ENCODE data around the gene NVL.
"Not testable (repeated sequence)": the region's sequence is repeated elsewhere in the genome, so short reads cannot be mapped to it uniquely, and the experiment has no call there.

Gene NVL

DNA sequence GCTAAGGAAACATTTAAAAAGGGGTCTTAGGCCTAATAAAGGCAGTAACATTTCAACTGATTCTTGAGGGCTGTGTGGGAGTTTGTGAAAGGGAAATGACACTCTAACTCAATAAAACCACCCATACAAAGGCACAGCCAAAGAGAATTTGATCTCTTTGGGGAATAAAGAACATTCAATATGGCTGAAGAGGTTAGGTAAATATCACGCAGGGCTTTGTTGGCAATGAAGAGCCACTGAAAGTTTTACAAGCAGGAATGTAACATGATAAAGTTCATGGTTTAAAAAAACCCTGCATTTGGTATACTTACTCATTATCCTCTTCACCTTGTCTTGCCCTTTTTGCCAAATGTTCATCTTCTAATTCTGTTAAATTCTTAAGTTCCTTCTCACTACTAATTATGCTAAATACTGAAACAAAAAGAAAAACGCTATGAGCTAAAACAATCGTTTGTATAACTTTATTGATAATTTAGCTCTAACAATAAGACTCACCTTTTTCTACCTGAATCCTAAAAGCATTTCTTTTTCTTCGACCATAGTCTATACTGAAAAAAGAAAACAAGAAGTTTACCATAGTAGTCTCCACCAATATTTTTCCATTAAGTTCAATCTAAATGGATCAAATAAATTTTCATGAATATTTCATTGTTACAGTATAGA, 12.5 kb downstream of the NVL start:
- TF ChIP-seq CTCF (IDR thresholded peaks at IDR 0.05) = no peak
- intact Hi-C loops (cut with DNase I; ENCODE audit: low total_unique reads) = no loop called here
- H3K36me3 ChIP-seq = peaks cover 18 to 57% (median 24%) of the 10 kb centered on the region in 3 donors
- H3K9me3 ChIP-seq = no peaks in the 10 kb centered on the region
- no peak overlapping the region for H3K27ac ChIP-seq
- H3K27me3 ChIP-seq = no peaks in the 10 kb centered on the region
- no peak for DNase-seq
- H3K4me3 ChIP-seq = no peak overlapping the region
- no peaks in the 10 kb centered on the region for H3K4me1 ChIP-seq

DNA sequence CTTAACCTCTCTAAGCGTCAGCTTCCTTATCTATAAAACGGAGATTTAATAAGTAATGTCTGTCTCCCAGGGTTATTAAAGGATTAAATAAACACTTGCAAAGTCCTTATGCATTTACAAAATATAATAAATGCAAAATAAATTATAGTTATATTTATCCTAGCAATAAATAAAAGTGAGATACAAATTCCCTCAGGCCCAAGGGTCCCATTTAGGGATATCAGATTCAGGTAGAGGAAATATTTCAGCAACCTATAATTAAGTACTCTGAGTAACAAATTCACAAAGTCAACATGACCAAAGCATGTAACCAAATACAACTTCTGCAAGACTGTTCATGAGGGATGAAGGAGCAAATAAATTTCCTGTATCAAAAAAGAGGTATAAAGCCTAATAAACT, 17.9 kb downstream of the NVL start:
- Histone ChIP-seq H3K4me1 (no peaks in the 10 kb centered on the region), H3K27ac (no peak overlapping the region), H3K9me3 (no peaks in the 10 kb centered on the region), H3K36me3 (peaks cover 41 to 92% (median 65%) of the 10 kb centered on the region in 3 donors), H3K4me3 (no peak overlapping the region), H3K27me3 (no peaks in the 10 kb centered on the region)
- no peak for TF ChIP-seq CTCF (IDR thresholded peaks at IDR 0.05)
- intact Hi-C loops (cut with DNase I; ENCODE audit: low total_unique reads) = no loop called here
- DNase-seq = no peak

GRCh38 chr1:224311503-224311902, 18.5 kb downstream of the NVL start:
- DNase-seq; H3K4me3 ChIP-seq; H3K4me1 ChIP-seq; H3K27me3 ChIP-seq; H3K27ac ChIP-seq; H3K9me3 ChIP-seq; intact Hi-C loops (cut with DNase I; ENCODE audit: low total_unique reads): not testable (repeated sequence)
- peaks cover 36 to 93% (median 68%) of the 10 kb centered on the region in 3 donors for H3K36me3 ChIP-seq

GRCh38 chr1:224308064-224308463, 21.9 kb downstream of the NVL start:
- no peak overlapping the region for H3K4me3 ChIP-seq
- H3K27ac ChIP-seq = no peak overlapping the region
- H3K4me1 ChIP-seq = no peaks in the 10 kb centered on the region
- no peaks in the 10 kb centered on the region for H3K9me3 ChIP-seq
- no peaks in the 10 kb centered on the region for H3K27me3 ChIP-seq
- TF ChIP-seq CTCF (IDR thresholded peaks at IDR 0.05) = no peak
- intact Hi-C loops (cut with DNase I; ENCODE audit: low total_unique reads) = no loop called here
- peaks cover 48 to 96% (median 81%) of the 10 kb centered on the region in 3 donors for H3K36me3 ChIP-seq
- DNase-seq = no peak

- intact Hi-C loops (cut with DNase I; ENCODE audit: low total_unique reads) = no loop called here
- Histone ChIP-seq H3K36me3 (peaks cover 51 to 96% (median 92%) of the 10 kb centered on the region in 3 donors), H3K4me1 (no peaks in the 10 kb centered on the region), H3K4me3 (no peak overlapping the region), H3K9me3 (no peaks in the 10 kb centered on the region), H3K27me3 (no peaks in the 10 kb centered on the region), H3K27ac (no peak overlapping the region)
- no peak for TF ChIP-seq CTCF (IDR thresholded peaks at IDR 0.05)
- no peak for DNase-seq
These were observed 25.2 kb downstream of the NVL start for GRCh38 chr1:224304767-224305166.

GRCh38 chr1:224302947-224303346, 27.0 kb downstream of the NVL start:
- H3K4me3 ChIP-seq = no peak overlapping the region
- no peaks in the 10 kb centered on the region for H3K27me3 ChIP-seq
- H3K4me1 ChIP-seq = no peaks in the 10 kb centered on the region
- H3K27ac ChIP-seq = no peak overlapping the region
- DNase-seq = no peak
- peaks cover 62 to 100% (median 97%) of the 10 kb centered on the region in 3 donors for H3K36me3 ChIP-seq
- H3K9me3 ChIP-seq = no peaks in the 10 kb centered on the region
- intact Hi-C loops (cut with DNase I; ENCODE audit: low total_unique reads) = no loop called here
- no peak for TF ChIP-seq CTCF (IDR thresholded peaks at IDR 0.05)

Measured in tibial artery (tissue), 4 donors.